HG02571 (cell line): ENCODE data around the gene PITX1.

Experiments
- ATAC-seq: cut with Tn5 transposase; IDR thresholded peaks from one replicate; pipeline ENCODE4 v1.9.1; 2021; ENCODE audit warnings: mild to moderate bottlenecking, moderate library complexity; ENCODE audit not compliant: unreplicated experiment

PITX1 gene

GRCh38 chr5:135030123-135030955 is 3.7 kb downstream of the PITX1 start:
- no peak for ATAC-seq

GRCh38 chr5:135029477-135030122 is 4.4 kb downstream of the PITX1 start:
- ATAC-seq: no peak

GRCh38 chr5:135028791-135029476 is 5.1 kb downstream of the PITX1 start:
- no peak for ATAC-seq

GRCh38 chr5:135027697-135028615 is 6.1 kb downstream of the PITX1 start:
- ATAC-seq: no peak

GRCh38 chr5:135027266-135027696 is 6.7 kb downstream of the PITX1 start:
- no peak for ATAC-seq

GRCh38 chr5:135026645-135027265 is 7.3 kb downstream of the PITX1 start:
- ATAC-seq: no peak

GRCh38 chr5:135025730-135026644 is 8.0 kb downstream of the PITX1 start:
- no peak for ATAC-seq

- no peak for ATAC-seq
These were observed 8.9 kb downstream of the PITX1 start for GRCh38 chr5:135024956-135025729.

GRCh38 chr5:135020111-135020895 is 13.7 kb downstream of the PITX1 start:
- no peak for ATAC-seq

GRCh38 chr5:135019314-135019713 is 14.7 kb downstream of the PITX1 start:
- ATAC-seq: no peak

- ATAC-seq: no peak
These were observed 15.6 kb downstream of the PITX1 start for GRCh38 chr5:135018457-135018856.

- ATAC-seq: no peak
These were observed 17.2 kb downstream of the PITX1 start for GRCh38 chr5:135016861-135017290.

GRCh38 chr5:135015942-135016341 is 18.1 kb downstream of the PITX1 start:
- no peak for ATAC-seq

GRCh38 chr5:135013947-135014570 is 20.0 kb downstream of the PITX1 start:
- no peak for ATAC-seq

- no peak for ATAC-seq
These were observed 20.6 kb downstream of the PITX1 start for GRCh38 chr5:135013445-135013844.

GRCh38 chr5:135012951-135013391 is 21.1 kb downstream of the PITX1 start:
- ATAC-seq: no peak

GRCh38 chr5:135012033-135012588 is 21.9 kb downstream of the PITX1 start:
- no peak for ATAC-seq
